ENCODE data around the gene PHOSPHO2. TPM values are rescaled to one million over a fixed set of nuclear protein-coding genes. Genes with fewer than 3 reads are reported as not detected.

PHOSPHO2 gene
- total and polyA plus RNA-seq, 9 of the 15 experiments (the other 6 are each of a cell fraction or from before 2014, with no cell fraction given) = 7.8 to 19.1 (median 11.7) TPM

- TF ChIP-seq ASH1L (IDR thresholded peaks at IDR 0.05; ENCODE audit: borderline replicate concordance, low read depth, partially characterized antibody) (no peak), TBL1XR1 (IDR thresholded peaks at IDR 0.05; ENCODE audit: low read length in 2 of 2) (peak in 1 of 2 experiments; percentile 56; a peak in 1 of 4 replicates), RCOR1 (IDR thresholded peaks at IDR 0.05; ENCODE audit: borderline replicate concordance in 1 of 2, low read depth in 2 of 2, low read length in 2 of 2) (peak in 1 of 2 experiments; percentile 83; a peak in 2 of 4 replicates), JUN (IDR thresholded peaks at IDR 0.05; ENCODE audit: borderline replicate concordance, low read depth, low read length) (peak; percentile 97), JUN (CRISPR knock-in tag; IDR thresholded peaks at IDR 0.05; ENCODE audit: borderline replicate concordance) (no peak), MAFG (tag; conservative IDR thresholded peaks at IDR 0.05) (no peak), CHD2 (IDR thresholded peaks at IDR 0.05; ENCODE audit: low read depth, low read length) (no peak), RBM15 (IDR thresholded peaks at IDR 0.05; ENCODE audit: insufficient read depth, low read length) (no peak), ZNF512 (tag; IDR thresholded peaks at IDR 0.05) (no peak), CBX3 (IDR thresholded peaks at IDR 0.05; ENCODE audit: borderline replicate concordance in 1 of 2, low read length in 2 of 2) (0 out of 3 replicates have a peak, but pooled peaks of 1 of the 2 experiments have one; percentile 32), TRIM28 (IDR thresholded peaks at IDR 0.05) (no peak), GTF2E2 (tag; IDR thresholded peaks at IDR 0.05) (no peak), PCBP2 (IDR thresholded peaks at IDR 0.05; ENCODE audit: low read depth, low read length, poor library complexity, severe bottlenecking) (no peak), ZNF785 (CRISPR knock-in tag; IDR thresholded peaks at IDR 0.05) (no peak), RBM25 (IDR thresholded peaks at IDR 0.05; ENCODE audit: low read depth, low read length, severe bottlenecking) (no peak), FOXJ2 (tag; IDR thresholded peaks at IDR 0.05) (0 out of 2 replicates have a peak, but pooled peaks have one; percentile 45), SAFB2 (IDR thresholded peaks at IDR 0.05; ENCODE audit: borderline replicate concordance, low read depth, low read length, severe bottlenecking) (no peak), RBFOX2 (IDR thresholded peaks at IDR 0.05; ENCODE audit: low read depth, low read length) (no peak), NCOA2 (IDR thresholded peaks at IDR 0.05; ENCODE audit: partially characterized antibody in 2 of 2) (no peak), CBX5 (IDR thresholded peaks at IDR 0.05; ENCODE audit: borderline replicate concordance, low read depth) (no peak), TCF3 (CRISPR knock-in tag; IDR thresholded peaks at IDR 0.05) (peak; percentile 58), ATF1 (CRISPR knock-in tag; IDR thresholded peaks at IDR 0.05) (no peak), ATF1 (tag; IDR thresholded peaks at IDR 0.05) (peak; percentile 75)
- TF ChIP-seq, protein P1, sequence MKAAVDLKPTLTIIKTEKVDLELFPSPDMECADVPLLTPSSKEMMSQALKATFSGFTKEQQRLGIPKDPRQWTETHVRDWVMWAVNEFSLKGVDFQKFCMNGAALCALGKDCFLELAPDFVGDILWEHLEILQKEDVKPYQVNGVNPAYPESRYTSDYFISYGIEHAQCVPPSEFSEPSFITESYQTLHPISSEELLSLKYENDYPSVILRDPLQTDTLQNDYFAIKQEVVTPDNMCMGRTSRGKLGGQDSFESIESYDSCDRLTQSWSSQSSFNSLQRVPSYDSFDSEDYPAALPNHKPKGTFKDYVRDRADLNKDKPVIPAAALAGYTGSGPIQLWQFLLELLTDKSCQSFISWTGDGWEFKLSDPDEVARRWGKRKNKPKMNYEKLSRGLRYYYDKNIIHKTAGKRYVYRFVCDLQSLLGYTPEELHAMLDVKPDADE (conservative IDR thresholded peaks at IDR 0.05; ENCODE audit: control insufficient read depth, low read depth, low read length) = no peak
- TF ChIP-seq, protein P2, sequence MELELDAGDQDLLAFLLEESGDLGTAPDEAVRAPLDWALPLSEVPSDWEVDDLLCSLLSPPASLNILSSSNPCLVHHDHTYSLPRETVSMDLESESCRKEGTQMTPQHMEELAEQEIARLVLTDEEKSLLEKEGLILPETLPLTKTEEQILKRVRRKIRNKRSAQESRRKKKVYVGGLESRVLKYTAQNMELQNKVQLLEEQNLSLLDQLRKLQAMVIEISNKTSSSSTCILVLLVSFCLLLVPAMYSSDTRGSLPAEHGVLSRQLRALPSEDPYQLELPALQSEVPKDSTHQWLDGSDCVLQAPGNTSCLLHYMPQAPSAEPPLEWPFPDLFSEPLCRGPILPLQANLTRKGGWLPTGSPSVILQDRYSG (tag; conservative IDR thresholded peaks at IDR 0.05; ENCODE audit: low read depth) = no peak
Measured at GRCh38 chr2:169670215-169670651, 24.0 kb upstream of the PHOSPHO2 start (continued).
